ENCODE data around the gene JPH2. TPM values are rescaled to one million over a fixed set of nuclear protein-coding genes. Genes with fewer than 3 reads are reported as not detected.

JPH2 gene
- total RNA-seq, 1 experiment from 2014 or later: 0.81 TPM

DNA sequence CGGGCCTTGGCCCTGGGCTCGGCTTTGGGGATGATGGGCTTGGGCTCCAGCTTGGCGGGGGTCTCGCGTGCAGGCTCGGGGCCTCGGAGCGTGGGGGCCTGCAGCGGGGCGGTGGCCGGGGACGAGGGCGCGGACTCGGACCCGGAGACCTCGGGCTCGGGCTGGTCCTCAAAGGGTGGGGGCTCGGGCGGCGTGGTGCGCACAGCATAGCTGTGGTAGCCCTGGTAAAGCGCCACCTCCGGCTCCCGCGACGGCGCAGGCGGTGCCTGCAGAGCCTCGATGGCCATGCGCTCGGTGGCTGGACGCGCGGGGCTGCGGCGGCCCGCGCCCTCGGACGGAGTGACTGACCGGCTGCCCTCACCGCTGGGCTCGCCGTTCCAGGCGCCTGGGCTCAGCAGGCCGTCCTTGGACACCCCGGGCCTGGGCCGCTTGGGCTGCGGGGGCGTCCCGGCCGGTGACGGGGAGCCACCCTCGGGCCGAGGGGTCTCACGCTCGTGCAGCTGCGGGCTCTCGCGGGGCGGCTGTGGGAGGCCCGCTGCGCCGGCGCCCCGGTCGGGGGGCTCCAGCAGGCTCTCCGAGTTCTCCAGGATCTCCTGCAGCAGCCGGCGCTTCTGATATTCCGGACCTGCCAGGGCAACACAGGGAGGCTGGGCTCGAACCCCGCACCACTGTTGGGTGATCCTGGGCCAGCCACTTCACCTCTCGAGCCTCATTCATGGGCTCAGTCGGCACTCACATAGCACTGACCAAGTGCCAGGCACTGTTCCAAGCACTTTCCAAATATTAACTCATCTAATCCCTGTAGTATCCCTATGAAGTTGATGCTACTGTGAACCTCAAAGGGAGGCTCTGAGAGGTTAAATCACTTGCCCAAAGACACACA is 71.0 kb downstream of the JPH2 start:
- no peaks in the 10 kb centered on the region for H3K36me3 Mint-ChIP-seq

DNA sequence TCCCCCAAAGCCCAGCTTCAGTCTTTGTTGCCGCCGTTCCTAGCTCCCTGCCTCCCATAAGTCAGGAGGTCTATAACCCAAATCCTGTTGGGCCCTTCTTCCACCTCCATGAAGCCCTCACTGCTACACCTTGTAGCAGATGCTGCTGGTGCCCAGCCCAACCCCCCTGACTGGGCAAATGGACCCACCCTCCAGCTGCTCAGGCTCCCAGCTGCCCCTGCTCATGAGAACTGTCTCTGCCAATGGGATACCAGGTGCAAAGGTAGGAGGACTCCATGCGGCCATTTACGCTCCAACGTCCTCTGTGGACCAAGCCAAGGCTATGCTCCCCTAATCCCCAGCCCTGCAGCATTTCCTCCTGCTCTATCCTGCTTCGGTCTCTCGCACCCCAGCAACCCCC is 71.8 kb downstream of the JPH2 start:
- H3K9me3 Mint-ChIP-seq: no peaks in the 10 kb centered on the region
- TF ChIP-seq IRF2 (CRISPR knock-in tag; IDR thresholded peaks at IDR 0.05; ENCODE audit: borderline replicate concordance, low read depth) (no peak), ZNF138 (CRISPR knock-in tag; conservative IDR thresholded peaks at IDR 0.05) (no peak)
- TF ChIP-seq, protein P1, sequence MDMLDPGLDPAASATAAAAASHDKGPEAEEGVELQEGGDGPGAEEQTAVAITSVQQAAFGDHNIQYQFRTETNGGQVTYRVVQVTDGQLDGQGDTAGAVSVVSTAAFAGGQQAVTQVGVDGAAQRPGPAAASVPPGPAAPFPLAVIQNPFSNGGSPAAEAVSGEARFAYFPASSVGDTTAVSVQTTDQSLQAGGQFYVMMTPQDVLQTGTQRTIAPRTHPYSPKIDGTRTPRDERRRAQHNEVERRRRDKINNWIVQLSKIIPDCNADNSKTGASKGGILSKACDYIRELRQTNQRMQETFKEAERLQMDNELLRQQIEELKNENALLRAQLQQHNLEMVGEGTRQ (CRISPR knock-in tag; IDR thresholded peaks at IDR 0.05): no peak
- no peak overlapping the region for H3K4me3 Mint-ChIP-seq
- no peaks in the 10 kb centered on the region; the same call in 1 of the 2 replicates for H3K27me3 Mint-ChIP-seq (ENCODE audit: low read depth)
- no peak overlapping the region for H3K27ac Mint-ChIP-seq
- H3K36me3 Mint-ChIP-seq: no peaks in the 10 kb centered on the region
- ATAC-seq: no peak
- CTCF ChIA-PET: interaction anchor here (1.7 to 3.1 kb wide), 2 partner anchors 72 to 75 kb away, joined by 7 to 27 read pairs; partner anchors contain the start of gene JPH2
- no peak for DNase-seq (ENCODE audit: low spot score)
- POLR2A ChIA-PET: no interaction called here
- H3K4me1 Mint-ChIP-seq: 0 out of 2 replicates have a peak, but pooled peaks cover 5% of the 10 kb centered on the region

More for the DNA sequence above, 71.0 kb downstream of the JPH2 start:
- POLR2A ChIA-PET: interaction anchor here (1.0 to 1.7 kb wide), 3 partner anchors 21 to 74 kb away, joined by 3 to 7 read pairs (median 4); no protein-coding TSS in a partner anchor
- ATAC-seq: no peak
- H3K27ac Mint-ChIP-seq: no peak overlapping the region
- CTCF ChIA-PET: interaction anchor here (0.5 to 6.1 kb wide), 35 partner anchors 10 to 269 kb away, joined by 3 to 368 read pairs (median 5); partner anchors contain the start of genes FITM2, GDAP1L1 and JPH2
- TF ChIP-seq, protein P2, sequence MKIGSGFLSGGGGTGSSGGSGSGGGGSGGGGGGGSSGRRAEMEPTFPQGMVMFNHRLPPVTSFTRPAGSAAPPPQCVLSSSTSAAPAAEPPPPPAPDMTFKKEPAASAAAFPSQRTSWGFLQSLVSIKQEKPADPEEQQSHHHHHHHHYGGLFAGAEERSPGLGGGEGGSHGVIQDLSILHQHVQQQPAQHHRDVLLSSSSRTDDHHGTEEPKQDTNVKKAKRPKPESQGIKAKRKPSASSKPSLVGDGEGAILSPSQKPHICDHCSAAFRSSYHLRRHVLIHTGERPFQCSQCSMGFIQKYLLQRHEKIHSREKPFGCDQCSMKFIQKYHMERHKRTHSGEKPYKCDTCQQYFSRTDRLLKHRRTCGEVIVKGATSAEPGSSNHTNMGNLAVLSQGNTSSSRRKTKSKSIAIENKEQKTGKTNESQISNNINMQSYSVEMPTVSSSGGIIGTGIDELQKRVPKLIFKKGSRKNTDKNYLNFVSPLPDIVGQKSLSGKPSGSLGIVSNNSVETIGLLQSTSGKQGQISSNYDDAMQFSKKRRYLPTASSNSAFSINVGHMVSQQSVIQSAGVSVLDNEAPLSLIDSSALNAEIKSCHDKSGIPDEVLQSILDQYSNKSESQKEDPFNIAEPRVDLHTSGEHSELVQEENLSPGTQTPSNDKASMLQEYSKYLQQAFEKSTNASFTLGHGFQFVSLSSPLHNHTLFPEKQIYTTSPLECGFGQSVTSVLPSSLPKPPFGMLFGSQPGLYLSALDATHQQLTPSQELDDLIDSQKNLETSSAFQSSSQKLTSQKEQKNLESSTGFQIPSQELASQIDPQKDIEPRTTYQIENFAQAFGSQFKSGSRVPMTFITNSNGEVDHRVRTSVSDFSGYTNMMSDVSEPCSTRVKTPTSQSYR (CRISPR knock-in tag; IDR thresholded peaks at IDR 0.05): no peak
- TF ChIP-seq CBFB (CRISPR knock-in tag; IDR thresholded peaks at IDR 0.05; ENCODE audit: low read depth): no peak
- no peaks in the 10 kb centered on the region; the same call in 1 of the 2 replicates for H3K27me3 Mint-ChIP-seq (ENCODE audit: low read depth)
- H3K4me1 Mint-ChIP-seq: 0 out of 2 replicates have a peak, but pooled peaks cover 5% of the 10 kb centered on the region
- H3K9me3 Mint-ChIP-seq: no peaks in the 10 kb centered on the region
- no peak for DNase-seq (ENCODE audit: low spot score)
- H3K4me3 Mint-ChIP-seq: no peak overlapping the region

DNA sequence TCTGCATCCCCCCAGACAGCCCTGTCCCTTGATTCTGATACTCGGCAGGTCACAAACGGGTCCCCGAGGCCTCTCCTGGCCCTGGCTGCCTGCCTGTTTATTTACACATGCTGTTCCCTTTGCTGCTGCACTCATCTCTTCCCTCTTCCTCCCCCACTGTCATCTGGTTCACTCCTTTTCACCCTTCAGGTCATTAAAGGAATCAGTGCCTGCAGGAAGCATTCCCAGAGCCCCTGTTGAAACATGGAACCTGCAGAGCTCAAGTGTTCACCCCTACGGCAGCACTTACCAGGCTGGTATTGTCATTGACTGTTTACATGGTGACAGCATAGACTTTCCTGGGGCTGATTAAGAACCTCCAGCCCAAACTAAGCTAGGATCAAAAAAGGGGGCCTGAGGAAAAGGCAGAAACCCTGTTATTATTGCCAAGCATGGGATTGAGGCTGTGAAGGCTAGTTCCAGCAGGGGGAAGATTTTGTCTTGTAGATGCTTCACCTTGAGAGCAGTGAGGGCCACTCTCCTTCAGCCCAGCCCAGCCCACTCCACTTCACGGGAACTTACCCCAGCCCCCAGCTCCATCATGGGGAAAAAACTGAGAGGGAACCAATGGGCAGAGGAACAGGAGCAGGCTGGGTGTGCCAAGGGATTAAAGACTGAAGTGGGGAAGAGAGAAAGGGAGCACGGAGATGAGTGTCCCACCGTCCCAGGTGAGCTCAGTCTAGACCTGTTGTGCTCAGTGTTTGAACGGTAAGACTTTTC is 73.2 kb downstream of the JPH2 start:
- H3K9me3 Mint-ChIP-seq: peaks cover 10% of the 10 kb centered on the region
- CTCF ChIA-PET: interaction anchor here (0.7 to 3.1 kb wide), 4 partner anchors 74 to 198 kb away, joined by 3 to 27 read pairs (median 6); partner anchors contain the start of gene JPH2
- POLR2A ChIA-PET: no interaction called here
- peaks cover 7% of the 10 kb centered on the region; the same call in 1 of the 2 replicates for H3K36me3 Mint-ChIP-seq
- no peak overlapping the region for H3K27ac Mint-ChIP-seq
- 0 out of 2 replicates have a peak, but pooled peaks cover 5% of the 10 kb centered on the region for H3K4me1 Mint-ChIP-seq
- DNase-seq (ENCODE audit: low spot score) (no peak), ATAC-seq (no peak)
- H3K4me3 Mint-ChIP-seq: no peak overlapping the region
- TF ChIP-seq CREM (CRISPR knock-in tag; IDR thresholded peaks at IDR 0.05) (no peak), ZNF121 (CRISPR knock-in tag; IDR thresholded peaks at IDR 0.05) (no peak)
- TF ChIP-seq, protein P3, sequence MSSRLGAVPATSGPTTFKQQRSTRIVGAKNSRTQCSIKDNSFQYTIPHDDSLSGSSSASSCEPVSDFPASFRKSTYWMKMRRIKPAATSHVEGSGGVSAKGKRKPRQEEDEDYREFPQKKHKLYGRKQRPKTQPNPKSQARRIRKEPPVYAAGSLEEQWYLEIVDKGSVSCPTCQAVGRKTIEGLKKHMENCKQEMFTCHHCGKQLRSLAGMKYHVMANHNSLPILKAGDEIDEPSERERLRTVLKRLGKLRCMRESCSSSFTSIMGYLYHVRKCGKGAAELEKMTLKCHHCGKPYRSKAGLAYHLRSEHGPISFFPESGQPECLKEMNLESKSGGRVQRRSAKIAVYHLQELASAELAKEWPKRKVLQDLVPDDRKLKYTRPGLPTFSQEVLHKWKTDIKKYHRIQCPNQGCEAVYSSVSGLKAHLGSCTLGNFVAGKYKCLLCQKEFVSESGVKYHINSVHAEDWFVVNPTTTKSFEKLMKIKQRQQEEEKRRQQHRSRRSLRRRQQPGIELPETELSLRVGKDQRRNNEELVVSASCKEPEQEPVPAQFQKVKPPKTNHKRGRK (CRISPR knock-in tag; IDR thresholded peaks at IDR 0.05; ENCODE audit: borderline replicate concordance): no peak
- TF ChIP-seq, protein P4, sequence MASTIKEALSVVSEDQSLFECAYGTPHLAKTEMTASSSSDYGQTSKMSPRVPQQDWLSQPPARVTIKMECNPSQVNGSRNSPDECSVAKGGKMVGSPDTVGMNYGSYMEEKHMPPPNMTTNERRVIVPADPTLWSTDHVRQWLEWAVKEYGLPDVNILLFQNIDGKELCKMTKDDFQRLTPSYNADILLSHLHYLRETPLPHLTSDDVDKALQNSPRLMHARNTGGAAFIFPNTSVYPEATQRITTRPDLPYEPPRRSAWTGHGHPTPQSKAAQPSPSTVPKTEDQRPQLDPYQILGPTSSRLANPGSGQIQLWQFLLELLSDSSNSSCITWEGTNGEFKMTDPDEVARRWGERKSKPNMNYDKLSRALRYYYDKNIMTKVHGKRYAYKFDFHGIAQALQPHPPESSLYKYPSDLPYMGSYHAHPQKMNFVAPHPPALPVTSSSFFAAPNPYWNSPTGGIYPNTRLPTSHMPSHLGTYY (CRISPR knock-in tag; IDR thresholded peaks at IDR 0.05): no peak
- TF ChIP-seq, protein P5, sequence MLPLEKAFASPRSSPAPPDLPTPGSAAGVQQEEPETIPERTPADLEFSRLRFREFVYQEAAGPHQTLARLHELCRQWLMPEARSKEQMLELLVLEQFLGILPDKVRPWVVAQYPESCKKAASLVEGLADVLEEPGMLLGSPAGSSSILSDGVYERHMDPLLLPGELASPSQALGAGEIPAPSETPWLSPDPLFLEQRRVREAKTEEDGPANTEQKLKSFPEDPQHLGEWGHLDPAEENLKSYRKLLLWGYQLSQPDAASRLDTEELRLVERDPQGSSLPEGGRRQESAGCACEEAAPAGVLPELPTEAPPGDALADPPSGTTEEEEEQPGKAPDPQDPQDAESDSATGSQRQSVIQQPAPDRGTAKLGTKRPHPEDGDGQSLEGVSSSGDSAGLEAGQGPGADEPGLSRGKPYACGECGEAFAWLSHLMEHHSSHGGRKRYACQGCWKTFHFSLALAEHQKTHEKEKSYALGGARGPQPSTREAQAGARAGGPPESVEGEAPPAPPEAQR (CRISPR knock-in tag; IDR thresholded peaks at IDR 0.05): no peak
- no peaks in the 10 kb centered on the region; the same call in 1 of the 2 replicates for H3K27me3 Mint-ChIP-seq (ENCODE audit: low read depth)

Data from WTC11 (cell line).